GM19043 (cell line): ENCODE results near the gene PLEKHO1.

Experiments
- ATAC-seq: cut with Tn5 transposase; IDR thresholded peaks from one replicate; pipeline ENCODE4 v1.9.1; 2021; ENCODE audit warnings: low read depth; ENCODE audit not compliant: unreplicated experiment

The PLEKHO1 gene

DNA sequence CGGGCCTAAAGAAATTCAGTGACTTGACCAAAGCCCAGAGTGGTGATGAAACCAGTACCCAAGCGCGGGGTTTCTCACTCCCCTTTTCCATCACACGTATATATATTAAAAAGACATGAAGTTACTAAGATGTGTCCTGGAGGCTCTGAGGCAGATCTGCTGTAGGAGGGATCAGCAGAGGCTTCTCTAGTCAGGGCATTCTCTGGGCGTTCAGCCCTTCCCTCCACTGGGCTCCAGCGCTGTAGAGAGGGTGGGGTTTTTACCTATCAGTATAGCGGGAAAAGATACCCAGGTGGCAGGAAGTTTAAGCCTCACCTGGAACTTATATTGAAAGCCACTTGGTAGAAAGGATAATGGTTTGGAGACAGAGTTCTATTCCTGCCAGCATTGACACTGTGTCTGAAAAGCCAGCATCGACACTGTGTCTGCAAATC, 862 bp upstream of the PLEKHO1 start:
- no peak for ATAC-seq

DNA sequence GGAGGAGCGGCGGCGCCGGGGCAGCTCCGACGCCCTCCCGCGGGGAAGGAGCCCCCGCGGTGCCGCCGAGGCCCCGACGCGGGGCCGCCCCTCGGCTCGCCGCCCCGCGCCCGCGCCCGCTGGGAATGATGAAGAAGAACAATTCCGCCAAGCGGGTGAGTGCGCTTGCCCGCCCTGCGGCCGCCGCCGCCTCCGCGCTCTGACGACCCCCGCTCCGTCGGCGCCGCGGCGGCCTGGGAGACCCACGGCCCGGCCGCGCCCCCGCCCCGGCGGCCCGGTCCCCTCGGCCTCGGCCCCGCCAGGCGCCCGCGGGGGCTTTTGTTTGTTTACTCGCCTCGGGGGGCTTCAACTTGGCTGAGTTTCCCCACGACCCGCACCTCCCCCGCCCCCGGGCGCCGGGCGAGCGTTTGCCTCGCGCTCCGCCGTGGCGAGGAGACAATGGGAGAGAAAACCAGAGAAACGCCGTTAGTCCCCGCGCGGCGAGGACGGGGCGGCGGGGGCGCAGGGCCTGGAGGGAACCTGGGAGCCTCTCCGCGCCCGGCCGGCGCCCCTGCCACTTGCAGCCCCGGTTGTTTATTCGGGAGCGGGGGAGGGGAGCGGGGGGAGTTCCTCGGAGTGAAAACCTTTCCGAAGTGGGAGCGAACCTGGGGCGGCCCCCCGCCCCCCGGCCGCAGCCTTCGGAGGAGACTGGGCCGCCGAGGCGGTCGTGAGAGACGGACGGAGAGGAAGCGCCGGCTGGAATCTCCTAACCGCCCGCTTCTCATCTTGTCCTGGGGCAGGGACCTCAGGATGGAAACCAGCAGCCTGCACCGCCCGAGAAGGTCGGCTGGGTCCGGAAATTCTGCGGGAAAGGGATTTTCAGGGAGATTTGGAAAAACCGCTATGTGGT, 661 bp downstream of the PLEKHO1 start:
- ATAC-seq: no peak

DNA sequence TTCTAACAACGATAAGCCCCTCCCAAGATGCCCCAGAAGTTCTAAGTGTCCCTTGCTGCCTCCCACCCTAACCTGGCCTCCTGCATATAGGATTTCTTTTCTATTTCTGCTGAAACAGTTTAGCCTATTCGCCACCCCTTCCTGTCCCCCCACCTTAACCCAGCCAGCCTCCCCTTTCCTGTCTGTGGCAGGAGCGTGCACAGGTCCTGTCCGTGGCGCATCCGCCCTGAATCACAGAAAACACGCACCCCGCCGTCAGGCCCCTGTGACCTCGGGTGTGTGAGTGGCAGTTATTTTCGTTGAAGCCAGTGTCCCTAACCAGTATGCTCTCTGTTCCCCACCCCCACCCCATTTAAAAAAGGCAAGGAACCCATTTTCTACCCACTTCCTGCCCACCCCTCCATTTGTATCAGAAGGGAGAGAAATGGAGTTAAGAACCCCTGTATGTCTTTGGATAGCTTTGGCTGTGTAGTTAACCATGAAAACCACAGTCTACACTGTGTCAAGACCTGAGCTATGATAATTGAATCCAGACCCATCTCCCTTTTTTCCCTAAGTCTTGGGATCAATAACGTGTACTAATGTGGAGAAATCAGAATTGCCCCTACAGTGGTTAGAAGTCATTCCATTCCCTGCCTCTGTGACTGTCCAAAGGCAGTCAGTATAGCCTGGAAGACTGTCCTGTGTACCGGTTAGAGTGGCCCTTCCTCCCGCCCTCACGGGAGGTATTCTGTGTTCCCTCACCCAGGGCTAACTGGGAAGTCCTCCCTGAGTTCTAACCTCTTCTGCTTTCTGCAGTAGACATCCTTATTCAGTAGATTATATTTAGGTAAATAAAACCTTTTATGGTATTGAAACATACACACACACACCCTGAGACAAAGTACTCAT, 1.8 kb downstream of the PLEKHO1 start:
- ATAC-seq: no peak

DNA sequence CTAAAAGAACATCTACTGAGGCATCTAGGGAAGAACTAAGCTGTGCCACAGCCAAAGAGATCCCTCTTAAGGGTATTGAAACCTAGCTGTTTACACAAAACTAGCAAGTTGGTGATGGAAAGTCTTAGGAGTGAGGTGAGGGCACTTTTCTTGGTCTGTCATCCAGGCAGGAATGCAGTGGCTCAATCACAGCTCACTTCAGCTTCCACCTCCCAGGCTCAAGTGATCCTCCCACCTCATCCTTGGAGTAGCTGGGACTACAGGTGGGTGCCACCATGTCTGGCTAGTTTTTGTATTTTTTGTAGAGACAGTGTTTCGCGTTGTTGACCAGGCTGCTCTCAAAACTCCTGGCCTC, 2.4 kb downstream of the PLEKHO1 start:
- ATAC-seq: no peak

DNA sequence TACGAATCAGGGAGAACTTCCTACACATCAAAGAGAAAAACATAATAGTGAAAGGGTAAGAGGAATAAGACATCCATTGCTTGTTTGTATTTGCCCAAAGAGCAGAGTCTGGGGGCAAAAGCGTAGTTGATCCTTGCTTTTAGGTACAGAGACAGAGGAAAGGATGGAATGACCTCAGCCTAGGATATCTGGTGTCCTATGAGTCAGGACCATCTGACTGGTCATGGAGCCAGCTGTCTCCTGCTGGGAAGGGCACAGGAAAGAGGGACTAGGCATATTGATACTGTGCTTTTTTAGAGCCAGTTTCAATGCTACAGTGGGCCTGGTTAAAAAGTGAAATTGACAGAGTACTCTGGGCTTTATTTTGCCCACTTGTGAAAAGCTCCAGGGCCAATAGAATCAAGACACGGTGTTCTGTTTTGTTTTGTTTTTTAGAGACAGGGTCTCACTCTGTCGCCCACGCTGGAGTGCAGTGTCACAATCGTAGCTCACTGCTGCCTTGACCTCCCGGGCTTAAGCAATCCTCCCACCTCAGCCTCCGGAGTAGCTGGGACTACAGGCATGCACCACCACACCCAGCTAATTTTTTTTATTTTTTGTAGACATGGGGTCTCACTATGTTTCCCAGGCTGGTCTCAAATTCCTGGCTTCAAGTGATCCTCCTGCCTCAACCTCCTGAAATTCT, 3.2 kb downstream of the PLEKHO1 start:
- no peak for ATAC-seq

DNA sequence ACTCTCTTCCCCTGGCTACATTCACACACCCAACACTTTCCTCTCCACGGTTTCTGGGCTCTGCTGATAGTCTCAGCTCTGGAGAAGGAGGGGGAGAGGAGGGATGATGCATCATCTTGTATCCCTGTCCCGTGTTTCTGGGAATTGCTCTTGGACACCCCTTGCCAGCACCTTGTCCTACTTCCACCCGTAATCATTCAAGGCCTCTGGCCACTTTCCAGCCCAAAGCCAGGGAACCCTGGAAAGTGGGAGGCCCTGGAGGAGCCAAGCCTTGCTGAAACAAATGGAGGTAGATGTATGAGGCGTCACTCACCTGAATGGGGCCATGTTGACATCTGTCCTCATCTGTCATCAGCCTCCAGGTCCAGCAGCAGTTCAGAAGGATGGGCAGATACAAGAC, 4.4 kb downstream of the PLEKHO1 start:
- no peak for ATAC-seq

DNA sequence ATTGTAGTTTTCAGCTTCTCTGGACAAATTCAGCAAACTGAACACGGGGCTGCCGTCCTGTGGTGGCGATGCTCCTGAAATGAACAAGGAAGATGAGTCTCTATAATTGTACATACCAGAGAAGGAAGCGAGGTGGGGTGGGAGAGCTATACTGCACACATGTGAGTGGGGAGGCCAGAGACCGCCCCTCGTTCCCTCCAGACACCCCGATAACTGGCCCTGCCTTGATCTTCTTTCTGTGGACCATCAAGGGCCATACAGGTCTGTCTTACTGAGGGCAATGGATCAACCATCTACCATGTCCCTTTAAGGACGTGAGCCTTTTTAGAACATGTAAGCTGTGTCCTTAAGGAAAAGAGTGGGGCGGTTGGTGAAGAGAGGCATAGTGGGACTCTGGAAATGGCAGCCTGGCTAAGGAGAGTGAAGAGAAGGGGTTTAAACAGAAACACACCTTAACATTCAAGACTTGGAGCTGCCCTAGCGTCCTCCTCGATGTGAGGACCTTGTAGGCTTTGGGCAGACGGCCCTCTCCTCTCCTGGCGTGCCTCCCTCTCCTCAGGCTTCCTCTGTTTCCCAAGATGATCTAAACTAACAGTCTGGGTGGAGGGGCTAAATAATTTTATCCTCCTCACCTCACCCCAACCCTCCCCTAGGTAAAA, 5.8 kb downstream of the PLEKHO1 start:
- ATAC-seq: no peak

DNA sequence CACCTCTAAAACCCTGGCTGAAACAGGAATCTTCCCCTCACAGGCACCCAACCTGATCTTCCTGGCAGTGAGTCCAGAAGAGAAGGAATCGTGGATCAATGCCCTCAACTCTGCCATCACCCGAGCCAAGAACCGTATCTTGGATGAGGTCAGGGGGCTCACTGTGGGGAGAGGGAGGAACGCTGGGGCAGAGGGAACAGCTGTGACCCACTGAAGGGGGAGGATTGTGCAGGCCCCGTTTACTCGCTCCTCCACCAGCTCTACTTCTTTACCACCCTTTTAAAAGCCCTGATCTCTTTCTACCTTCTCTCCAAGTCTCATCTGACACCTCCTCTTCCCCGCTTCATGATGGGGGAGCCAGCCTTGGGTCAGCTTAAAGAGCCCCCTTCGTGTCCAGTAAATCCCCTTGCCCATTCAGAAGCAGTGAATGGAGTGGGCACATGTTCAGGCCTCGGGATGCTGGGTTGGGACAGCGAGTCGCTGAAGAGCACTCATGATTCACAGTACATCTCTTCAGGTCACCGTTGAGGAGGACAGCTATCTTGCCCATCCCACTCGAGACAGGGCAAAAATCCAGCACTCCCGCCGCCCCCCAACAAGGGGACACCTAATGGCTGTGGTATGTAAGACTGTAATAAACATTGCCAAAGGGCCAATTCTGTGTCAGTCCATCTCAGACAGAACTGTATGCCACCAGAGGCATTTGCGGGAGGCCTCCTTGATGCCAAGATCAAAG, 7.3 kb downstream of the PLEKHO1 start:
- ATAC-seq: no peak

DNA sequence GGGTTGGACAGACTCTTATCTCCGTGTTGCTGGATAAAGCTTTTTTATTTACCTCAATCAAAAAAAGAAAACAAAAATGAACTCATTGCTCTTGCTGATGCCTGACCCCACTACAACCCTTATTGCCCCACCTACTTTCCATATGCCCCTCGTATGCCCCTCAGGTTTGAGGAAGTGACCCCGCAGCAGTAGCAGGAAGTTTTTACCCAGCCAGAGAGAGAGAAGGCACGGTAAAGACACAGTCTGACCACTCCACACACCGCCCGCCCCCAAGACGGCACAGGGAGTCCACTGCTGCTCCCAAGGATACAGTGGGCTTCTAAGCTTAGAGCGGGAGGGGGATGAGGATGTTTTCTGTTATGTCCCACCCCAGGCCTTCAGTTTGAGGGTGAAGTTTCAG, 9.8 kb downstream of the PLEKHO1 start:
- ATAC-seq: no peak

DNA sequence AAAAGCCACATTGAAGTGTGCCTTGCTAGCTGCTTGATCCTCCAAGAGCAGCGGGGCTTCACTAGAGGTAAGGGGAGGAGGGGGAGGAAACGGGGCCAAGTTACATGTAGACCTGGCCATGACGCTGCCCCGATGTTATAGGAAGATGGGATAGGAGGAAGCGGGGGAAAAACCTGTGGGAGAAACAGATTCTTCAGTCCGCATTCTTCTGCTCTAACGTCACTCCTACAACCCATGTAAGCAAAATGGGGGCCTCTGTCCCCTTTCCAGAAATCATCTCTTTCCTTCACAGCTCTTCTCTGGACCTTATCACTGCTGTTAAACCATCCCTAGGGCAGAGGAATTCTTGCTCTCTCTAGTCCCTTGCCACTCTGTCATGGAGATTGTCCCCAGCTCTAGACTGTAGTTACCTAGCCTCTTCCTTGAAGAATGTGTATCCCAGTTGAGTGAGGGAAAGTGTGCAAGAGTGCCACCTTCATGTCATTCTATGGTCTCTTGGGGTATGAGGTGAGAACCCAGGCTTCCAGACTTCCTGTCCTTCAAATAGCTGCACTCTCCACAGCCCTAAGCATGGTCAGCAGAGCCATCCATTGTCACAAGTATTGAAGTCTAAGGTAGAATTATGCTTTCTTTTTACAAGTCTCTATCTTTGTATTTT, 11.4 kb downstream of the PLEKHO1 start:
- no peak for ATAC-seq

DNA sequence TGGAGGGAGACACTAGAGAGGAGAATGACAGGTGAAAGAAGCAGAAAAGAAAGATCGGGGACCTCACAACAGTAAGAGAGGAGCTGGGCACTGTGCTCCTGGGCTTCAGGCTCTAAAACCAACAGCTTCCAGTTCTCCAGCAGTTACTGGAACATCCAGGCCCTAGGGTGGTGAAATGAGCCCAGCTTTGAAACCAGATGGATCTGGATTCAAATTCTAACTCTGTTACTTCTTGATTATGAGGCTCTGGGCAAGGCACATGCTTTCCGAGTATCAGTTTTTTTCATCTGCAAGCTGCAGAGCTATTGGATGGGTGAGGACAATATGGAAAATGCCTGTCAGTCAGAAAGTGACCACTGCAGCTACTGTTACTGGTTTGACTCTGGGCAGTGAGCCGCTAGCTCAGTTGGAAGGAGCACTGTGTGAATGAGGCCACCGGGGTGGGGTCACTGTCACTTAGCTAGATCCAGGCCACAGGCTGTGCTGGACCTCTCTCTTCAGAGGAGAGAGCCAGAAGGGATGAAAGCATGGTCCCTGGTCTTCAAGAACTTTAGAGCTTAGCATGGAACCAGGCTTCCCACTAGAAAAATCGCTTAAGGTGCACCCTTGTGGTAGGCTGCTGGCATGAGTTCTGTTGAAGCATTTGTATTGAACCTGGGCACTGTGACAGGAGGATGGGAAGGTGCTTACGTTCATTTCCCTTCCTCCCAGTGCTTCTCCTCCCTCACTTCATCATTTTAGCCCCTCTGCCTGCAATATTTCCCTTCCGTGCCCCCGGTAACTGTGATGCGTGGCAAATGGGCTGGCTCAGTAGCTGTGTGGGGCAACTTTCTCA, 12.2 kb downstream of the PLEKHO1 start:
- ATAC-seq: no peak

DNA sequence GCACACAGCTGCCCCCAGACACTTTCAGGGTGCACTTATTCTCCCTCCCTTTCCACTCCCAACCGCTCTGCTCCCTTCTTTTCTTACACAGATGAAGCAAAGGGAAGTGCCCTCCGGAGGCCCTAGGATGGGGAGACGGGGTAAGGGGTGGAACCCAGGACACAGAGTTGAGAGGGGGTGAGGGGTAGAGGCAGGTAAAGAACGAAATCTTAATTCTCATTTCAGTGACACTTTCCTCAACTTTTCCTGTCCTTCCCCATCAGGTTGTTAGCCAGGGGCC, 12.8 kb downstream of the PLEKHO1 start:
- no peak for ATAC-seq

DNA sequence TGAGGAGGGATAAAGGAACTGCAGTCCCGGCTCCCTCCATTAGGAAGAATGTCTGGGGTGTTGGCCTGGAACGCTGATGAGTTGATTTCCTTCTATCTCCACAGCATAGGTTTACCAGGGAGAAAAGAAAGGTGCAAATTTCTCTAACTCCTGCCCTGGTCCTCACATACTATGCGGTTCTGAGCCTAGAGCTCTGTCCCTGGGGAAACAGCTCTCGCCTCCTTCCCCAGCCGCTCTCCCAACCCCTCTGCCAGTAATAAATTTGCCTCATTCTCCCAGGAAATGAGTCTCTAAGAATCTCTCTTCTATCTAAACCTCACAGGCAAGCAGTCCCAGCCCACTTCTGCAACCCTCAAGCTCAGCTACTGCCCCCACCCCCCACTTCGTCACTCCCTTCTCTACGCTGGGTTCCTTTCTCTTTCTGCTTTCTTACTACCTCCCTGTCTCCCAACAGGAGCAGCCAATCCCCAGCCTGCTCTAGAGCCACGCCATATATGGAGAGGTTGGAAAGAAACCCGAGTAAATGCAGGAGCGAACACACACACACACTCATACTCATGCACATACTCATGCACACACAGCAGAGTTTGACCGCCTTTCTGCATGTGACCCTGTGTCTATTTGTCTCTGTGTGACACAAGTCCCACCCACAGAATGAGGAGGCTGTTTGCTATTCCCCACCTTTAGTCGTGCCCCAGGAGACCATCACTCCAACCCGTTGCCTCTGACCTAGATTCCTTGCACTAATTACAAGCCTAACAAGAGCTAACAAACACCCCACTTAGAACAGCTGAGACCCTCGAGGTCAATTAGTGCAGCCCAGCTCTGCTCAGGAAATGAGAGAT, 13.4 kb downstream of the PLEKHO1 start:
- peak; percentile 39 for ATAC-seq

DNA sequence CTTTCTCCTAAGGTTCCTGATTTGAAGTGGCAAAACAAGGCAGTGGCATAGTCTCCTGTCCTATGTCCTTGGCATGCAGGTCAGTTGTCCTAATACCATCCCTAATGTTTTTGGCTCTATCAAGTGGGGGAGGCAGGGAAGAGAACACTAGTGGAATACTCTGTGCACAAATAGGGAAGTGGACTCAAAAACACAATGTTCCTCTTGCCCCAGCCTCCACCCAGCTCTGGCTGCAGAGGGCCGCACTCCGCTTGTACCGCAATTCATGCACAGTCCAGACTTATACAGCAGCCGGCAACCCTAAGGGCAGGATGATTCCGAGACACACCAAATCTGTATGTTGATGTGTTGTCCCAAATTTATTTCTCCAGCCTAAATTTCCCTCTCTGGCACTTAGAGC, 14.5 kb downstream of the PLEKHO1 start:
- ATAC-seq: no peak

DNA sequence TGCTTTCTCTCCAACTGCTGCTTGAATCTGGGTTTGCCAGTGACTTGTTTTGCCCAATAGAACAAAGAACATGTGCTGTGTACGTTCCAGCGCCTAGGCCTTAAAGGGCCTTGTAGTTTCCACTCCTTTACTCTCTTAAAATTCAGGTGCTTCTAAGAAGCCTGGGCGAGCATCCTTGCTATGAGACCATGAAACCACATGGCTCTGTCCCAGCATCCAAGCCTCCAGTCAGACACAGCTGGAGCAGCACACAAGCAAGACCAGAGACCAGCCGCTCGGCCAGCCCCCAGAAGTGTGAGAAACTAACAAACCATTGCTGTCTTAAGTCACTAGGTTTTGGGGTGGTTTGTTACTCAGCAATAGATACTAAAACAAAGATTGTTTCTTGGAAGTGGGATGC, 15.1 kb downstream of the PLEKHO1 start:
- no peak for ATAC-seq

DNA sequence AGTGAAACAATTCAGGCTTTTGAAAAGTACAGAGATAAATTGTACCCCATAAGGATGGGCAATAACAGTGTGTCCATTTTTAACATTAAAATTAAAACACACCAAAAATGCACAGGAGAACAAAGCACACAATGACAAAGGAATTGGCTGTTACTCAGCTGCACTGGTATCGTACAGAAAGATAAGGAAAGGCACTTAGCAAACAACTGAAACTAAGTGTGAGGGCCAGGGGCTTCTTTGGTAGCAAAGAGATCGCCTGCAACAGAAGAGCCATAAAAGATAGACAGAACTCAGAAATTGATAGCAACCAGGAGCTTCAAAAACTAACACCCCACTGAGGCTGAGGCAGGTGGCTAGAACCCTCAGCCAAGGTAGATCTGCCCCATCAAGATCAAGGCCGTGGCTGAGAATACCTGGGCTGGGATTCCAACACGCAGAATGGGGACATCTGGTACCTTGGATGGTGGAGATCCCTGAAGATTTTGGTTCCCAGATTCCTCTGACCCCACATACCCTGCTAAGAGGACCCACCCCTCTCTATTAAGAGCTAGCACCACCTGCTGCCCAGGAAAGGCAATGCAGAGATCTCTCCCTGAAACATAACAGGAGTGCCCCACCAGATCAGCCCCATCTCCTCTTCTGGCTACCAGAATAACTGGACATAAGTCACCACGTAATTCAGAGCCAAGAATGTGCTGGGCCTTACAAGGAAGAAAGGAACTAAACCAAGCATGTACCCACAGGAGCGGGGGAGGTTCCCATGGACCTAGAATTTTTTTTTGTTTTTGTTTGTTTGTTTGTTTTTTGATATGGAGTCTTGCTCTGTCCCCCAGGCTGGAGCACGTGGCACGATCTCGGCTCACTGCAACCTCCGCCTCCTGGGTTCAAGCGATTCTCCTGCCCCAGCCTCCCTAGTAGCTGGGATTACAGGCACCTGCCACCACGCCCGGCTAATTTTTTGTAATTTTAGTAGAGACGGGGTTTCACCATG, 16.2 kb downstream of the PLEKHO1 start:
- no peak for ATAC-seq
